ENCODE results near the gene SBK1.
"Not testable (repeated sequence)": the region's sequence is repeated elsewhere in the genome, so short reads cannot be mapped to it uniquely, and the experiment has no call there.

Gene SBK1

DNA sequence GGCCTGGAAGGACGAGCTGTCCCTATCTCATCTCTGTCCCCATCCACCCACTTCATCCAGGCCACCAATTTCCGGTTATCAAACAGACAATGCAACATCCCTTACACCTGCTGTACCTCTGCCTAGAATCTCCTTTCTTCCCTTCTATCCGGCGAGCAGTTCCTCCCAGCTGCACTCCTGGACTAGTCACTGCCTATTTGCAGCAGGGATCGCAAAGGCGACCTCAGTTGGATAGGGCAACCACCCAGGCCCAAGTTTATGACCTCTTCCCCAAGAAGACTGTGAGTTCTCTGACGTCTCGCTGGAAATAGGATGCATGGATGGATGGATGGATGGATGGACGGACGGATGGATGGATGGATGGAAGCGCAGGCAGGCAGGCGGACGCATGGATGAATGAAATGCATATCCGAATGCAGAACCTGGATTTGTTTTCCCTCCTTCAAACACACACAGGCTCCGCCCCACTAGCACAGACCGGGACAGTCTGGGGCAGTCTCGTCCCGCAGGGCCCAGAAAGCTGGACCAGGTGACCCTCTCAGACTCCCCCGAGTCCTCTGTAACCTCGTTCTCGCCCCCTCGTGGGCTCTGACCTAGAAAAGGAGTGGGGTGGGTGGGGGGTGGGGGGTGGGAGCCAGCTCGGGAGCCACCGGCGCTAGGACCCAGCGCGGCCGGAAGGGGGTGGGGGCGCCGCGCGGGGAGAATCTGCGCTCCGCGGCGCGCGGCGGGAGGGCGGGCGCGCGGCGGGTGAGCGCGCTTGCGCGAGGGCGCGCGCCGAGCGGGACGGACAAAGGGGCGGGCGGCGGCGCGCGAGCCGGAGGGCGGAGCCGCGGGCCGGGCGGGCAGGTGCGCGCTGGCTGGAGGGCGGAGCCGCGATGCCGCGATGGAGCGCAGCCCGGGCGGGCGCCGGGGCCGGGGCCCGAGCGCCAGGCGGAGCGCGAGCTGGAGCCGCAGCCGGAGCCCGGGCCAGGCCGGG lies at the start of gene SBK1:
Gene SBK1, plus strand, starts transcription at position 875 of the 976 bp plus-strand sequence. CDS start 24,867 bp downstream, outside the sequence.
- DNase-seq (ENCODE audit: low read depth in 2 of 2), result peak; percentile 77 to 81

DNA sequence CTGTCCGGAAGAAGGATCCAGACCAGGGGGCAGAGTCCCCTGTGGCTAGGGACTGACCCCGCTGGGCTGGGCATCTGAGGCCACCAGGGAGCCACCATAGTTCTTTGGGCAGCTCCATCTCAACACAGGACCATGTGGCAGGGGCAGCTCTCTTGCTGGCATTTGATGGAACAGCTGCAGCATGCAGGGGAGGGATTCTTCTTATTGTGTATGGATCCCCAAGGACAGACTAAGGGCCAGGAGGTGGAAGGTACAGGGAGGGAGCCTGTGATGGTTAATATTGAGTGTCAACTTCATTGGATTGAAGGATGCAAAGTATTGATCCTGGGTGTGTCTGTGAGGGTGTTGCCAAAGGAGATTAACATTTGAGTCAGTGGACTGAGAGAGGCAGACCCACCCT lies 42.8 kb upstream of the SBK1 start:
- DNase-seq (ENCODE audit: low read depth in 2 of 2), result not testable (repeated sequence)

DNA sequence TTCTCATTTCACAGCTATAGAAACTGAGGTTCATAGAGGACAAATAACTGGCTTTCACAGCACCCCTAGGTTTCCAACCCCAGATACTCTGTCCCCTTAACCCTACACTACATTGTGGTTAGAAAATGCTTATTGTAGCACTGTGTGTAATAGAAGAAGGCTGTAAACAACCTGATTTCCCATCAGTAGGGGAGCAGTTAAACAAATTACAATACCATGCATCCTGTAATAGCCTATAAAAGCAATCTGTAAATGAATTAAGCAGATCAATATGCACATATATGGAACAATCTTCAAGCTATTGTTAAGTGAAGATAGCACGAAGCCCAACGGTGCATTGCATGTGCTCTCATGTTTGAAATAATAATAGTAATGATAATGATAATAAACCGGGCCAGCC lies 41.3 kb upstream of the SBK1 start:
- DNase-seq (ENCODE audit: low read depth in 2 of 2), result no peak

DNA sequence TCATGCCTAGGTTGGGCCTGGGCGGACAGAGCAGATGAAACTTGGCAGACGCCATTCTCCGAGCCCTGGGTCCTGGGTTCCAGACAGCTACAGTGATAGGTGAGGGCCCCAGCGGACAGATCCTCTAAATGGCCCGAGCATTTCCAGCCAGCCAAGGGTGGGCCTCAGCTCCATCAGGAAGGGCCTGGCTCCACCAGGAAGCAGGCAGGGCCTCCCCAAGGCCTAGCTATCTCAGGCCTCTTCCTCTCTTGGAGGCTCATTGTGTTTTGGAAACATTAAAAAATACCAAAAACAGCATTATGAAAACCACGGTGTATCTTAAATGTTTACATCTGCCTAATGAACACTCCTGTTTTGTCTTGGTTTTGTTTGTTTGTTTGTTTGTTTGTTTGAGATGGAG lies 38.2 kb upstream of the SBK1 start:
- DNase-seq (ENCODE audit: low read depth in 2 of 2), result no peak

DNA sequence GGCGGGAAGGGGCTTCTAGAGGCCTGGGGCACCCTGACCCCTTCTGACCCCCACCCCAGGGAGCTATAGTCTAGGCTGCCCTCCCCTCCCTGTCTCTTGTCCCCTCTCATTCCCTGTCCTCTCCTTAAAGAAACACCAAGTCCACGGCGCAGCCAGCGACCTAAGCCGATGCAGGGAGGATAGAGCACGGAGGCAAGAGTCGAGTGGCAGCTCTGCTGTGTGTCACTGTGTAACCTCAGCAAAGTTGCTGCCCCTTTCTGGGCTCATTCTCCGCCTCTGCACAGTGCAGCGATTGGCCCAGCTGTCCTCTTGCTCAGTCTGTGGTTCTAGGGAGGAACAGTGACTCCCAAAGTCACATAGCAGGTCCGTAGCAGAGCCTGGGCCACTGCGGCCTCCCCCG lies 36.5 kb upstream of the SBK1 start:
- no peak for DNase-seq (ENCODE audit: low read depth in 2 of 2)

DNA sequence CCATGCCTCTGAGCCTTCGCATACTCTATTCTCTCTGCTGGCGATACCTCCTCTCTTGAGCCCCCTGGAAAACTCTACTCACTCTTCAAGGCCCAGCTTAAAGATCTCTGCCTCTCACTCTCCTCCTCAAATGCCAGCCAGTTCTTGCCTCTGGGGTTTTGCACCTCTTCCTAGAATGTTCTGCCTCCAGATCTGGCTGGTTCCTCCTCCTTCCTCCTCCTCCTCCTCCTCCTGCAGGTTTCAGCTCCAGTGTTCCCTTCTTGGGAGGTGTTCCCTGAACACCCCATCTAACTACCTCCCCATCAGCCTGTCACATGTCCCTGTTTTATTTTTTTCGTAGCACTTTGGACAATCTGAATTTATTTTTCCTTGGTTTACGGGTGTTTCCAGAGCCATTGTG lies 35.1 kb upstream of the SBK1 start:
- no peak for DNase-seq (ENCODE audit: low read depth in 2 of 2)

DNA sequence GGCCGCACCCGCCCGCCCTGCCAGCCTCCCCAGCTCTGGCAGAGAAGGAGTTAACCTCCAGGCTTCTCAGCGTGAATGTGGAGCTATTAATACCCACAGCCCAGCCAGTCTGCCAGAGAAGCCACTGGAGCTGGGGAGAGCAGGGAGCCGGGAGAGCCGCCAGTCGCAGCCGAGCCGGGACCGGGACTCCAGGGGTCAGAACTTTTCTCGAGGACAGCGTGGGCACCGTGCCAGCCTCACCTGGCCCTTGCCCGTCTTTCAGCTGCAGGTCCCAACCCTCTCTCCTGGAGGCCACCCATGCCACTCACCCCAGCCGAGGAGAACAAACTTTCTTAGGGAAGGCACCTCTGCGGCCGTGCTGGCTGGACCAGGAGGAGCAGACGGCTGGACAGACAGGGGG lies 33.8 kb upstream of the SBK1 start:
- DNase-seq (ENCODE audit: low read depth in 2 of 2), result no peak

DNA sequence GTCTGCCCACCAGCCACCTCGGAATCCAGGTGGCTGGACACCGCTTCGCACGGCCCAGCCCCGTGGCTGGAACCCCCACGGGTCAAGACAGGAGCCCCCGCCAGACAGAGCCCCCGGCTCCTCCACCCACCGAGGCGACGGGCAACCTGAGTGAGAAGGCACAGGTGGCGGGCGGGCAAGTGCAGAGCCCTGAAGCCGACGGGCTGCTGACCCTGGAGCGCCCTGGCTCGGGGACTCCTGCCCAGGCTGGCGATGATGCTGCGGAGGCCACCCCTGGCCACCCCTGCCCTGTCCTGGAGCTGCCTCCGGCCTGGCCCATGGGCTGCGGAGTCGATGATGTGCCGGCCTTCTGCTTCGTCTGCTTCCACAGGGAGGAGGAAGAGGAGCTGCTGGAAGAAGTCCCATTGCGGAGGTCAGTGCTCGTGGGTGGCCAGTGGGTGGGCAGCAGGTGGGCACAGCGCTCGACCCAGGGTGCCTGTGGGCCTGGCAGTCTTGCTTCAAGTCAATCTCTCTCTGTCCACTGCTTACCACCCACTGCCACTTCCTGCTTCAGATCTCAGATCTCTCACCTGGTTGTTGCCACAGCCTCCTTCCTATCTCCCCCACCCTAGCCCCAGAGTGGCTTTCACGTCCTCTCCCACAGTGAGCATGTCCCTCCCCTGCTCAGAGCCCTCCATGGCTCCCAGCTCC lies 33.1 kb upstream of the SBK1 start:
- no peak for DNase-seq (ENCODE audit: low read depth in 2 of 2)

DNA sequence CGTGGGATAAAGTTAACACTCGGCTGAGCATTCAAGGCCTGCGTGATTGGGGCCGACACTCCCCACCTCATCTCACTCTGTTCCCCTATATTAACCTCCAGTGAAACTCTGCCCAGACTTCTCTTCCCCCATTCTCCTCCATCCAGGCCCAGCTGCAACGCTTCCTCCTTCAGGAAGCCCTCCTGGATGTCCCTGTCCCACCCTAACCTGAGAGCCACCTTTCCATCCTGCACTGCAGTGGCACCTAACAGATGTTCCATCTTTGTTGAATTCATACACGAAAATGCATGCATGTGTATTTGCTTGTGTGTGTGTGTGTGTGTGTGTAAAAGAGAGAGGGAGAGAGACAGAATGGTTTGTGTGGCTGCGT lies 32.6 kb upstream of the SBK1 start:
- DNase-seq (ENCODE audit: low read depth in 2 of 2), result no peak

DNA sequence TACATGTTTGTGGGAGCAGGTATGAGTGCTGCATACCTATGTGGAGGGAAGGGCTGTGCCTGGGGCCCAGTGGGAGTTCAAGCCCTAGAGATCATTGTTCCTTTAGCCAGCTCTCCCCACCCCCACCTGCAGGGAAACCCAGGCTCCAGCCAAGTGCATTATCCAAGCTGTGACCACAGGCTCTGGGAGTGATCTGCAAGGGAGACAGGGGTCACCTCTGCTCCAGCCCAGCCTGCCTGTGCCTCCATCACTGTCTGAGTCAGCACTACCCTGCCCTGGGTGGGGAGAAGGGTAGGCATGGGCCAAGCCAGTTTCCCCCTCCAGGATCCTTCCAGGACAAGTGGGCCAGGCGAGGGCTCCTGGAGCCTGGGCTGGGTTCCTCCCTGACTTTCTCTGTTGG lies 32.1 kb upstream of the SBK1 start:
- no peak for DNase-seq (ENCODE audit: low read depth in 2 of 2)

DNA sequence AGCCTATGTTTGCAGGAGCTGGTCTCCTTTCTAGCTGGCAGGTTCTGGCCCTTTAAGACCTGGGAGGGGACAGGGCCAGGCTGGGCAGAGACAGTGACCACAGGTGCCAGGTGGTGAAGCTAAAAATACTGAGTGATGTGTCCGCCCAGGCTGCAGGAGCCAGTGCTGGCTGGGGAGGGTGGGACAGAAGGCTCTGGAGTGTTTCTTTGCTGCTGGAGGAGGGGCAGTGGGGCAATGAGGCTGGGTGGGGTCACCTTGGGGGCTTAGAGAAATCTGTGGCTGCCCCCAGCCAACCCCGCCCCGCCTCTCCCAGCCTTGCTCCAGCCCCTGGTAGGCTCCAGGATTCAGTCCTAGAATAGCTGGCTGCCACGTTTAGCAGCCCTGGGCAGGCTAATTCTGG lies 30.4 kb upstream of the SBK1 start:
- no peak for DNase-seq (ENCODE audit: low read depth in 2 of 2)

DNA sequence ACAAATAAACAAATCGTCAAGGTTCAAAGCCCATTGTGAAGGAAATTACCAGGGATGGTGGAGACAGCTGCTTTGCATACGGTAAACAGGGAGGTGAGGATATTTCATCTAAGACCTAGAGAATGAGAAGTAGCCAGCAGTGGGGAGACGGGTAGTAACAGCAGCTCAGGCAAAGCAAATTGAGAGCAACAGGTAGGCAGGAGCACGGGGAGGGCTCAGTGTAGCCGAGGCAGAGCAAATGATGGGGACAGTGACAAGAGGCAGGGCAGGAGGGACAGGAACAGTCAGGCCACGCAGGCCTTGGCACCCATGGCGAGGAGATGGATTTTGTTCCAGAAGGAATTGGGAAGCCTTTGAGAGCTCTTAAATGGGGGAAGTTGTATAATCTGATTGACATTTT lies 29.0 kb upstream of the SBK1 start:
- DNase-seq (ENCODE audit: low read depth in 2 of 2), result no peak

DNA sequence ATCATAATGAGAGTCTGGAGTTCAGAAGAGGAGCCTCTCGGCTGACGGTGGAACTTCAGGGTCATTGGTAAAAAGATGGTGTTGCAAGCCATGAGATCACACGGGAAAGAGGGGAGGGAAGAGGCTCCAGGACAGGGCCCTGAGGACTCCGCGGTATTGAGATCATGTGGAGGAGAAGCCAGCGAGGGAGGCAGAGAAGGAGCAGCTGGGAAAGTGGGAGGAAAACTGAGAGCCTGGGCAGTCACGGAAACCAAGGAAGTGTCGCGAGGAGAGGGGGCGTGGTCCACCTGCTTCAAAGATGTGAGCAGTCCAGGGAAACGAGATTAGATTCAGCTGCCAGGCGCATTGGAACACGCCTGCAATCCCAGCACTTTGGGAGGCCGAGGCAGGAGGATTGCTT lies 27.7 kb upstream of the SBK1 start:
- DNase-seq (ENCODE audit: low read depth in 2 of 2), result no peak

DNA sequence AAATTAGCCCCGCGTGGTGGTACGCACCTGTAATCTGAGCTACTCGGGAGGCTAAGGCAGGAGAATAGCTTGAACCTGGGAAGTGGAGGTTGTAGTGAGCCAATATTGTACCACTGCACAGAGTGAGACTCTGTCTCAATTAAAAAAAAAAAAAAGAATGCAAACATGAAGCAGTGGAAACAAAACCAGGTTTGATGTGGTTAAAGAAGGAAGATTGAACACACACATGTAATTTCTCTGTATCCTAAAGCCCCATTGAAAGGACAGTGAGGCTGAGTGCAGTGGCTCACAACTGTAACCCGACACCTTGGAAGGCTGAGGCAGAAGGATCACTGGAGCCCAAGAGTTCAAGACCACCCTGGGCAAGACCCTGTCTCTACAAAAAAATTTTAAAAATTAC lies 26.5 kb upstream of the SBK1 start:
- no peak for DNase-seq (ENCODE audit: low read depth in 2 of 2)

DNA sequence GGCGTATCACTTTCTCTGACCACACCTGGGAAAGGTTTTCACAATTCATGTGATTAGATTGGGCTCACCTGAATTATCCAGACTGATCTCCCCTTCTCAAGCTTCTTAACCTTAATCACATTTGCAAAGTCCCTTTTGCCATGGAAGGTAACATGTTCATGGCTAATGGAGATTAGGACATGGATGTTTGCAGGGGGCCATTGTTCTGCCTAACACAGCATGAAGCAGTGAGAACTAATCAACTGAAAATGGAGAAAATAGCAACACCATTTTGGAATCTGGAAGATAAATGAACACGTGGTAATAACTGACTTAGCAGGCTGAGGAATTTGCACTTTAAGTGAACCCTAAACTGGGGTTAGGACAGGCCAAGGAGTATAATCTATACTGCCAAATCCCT lies 25.0 kb upstream of the SBK1 start:
- no peak for DNase-seq (ENCODE audit: low read depth in 2 of 2)

DNA sequence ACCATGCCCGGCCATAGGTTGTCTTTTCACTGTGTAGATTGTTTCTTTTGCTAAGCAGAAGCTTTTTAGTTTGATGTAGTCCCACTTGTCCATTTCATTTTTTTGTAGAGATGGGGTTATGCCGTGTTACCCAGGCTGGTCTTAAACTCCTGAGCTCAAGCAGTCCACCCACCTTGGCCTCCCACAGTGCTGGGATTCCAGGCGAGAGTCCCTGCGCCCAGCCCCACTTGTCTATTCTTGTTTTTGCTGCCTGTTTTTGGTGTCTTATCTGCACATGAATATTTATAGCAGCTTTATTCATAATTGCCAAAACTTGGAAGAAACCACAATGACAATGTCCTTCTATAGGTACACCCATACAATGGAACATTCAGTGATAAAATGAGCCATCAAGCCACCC lies 18.8 kb upstream of the SBK1 start:
- DNase-seq (ENCODE audit: low read depth in 2 of 2), result no peak

DNA sequence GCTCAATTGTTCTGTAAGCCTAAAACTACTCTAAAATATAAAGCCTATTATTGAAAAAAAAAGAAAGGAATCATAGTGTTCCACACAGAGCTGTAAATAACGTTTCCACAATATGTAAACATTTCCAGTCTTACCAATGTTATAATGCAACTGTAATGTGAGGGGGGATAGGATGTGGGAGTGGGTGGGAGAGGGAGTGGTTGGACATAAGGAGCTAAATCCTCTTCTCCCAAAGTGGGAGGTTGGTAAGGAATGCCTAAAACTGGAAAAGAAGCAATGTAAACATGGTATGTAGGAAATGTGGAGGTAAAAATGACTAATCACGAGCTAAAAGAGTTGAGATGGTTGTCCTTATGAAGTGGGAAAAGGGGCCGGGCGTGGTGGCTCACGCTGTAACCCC lies 17.6 kb upstream of the SBK1 start:
- no peak for DNase-seq (ENCODE audit: low read depth in 2 of 2)

DNA sequence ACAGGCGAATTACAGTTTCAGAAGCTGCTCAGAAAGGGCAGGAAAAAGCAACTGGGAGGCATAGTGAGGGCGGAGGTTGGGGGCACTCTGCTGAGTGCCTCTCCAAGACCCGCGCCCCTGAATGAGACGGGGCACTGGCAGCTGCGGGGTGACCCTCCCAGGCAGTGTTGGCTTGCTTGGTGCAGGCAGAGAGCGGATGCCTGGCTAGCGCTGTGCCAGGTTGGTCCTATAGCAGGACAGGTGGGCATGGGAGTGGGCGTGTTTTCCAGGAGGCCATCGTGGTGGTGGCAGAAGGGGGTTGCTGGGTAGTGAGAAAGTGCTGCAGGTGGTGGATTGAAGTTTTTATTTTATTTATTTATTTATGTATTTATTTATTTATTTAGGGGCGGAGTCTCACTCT lies 16.0 kb upstream of the SBK1 start:
- no peak for DNase-seq (ENCODE audit: low read depth in 2 of 2)

DNA sequence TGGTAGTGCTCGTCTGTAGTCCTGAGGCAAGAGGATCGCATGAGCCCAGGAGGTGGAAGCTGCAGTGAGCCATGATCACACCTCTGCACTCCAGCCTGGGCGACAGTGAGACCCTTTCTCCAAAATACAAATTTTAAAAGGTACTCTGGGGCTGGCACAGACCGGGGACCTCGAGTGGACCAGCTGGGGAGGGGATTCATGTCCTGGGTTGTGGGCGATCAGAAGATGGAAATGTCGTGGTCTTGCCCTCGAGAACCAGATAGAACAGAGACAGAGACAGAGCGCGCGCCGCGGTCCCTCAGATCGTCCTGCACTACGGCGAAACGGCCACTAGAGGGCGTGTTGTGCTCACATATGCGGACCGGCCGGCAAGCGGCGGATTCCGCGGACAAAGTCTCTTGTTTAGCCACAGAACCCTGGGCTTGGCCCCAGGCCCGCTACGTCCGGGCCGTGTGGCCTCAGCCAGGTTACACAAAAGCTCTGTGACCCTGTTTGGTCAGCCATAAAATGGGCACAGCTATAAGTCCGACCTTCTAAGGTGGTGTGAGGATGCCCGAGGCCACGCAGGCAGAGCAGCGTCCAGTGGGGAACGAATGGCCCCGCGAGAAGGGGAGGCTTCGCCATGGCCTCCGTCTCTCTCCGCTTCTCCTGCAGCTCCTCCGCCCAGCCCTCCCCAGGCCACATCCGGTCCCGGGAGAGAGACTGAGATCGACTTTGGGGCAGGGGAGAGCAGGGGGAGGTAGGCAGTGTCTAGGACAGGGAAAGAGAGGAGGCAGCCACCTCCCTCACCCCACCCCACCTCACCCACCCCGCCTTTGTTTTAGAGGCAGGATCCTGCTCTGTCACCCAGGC lies 14.6 kb upstream of the SBK1 start:
- DNase-seq (ENCODE audit: low read depth in 2 of 2), result peak; percentile 80 to 84

DNA sequence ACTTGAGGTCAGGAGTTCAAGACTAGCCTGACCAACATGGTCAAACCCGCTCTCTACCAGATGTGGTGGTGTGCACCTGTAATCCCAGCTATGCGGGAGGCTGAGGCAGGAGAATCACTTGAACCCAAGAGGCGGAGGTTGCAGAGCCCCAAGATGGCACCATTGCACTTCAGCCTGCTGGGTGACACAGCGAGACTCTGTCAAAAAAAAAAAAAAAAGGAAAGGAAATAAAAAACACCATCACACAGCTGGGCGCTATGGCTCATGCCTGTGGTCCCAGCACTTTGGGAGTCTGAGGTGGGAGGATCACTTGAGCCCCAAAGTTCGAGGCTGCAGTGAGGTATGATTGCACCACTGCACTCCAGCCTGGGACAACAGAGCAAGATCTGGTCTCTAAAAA lies 13.3 kb upstream of the SBK1 start:
- no peak for DNase-seq (ENCODE audit: low read depth in 2 of 2)

DNA sequence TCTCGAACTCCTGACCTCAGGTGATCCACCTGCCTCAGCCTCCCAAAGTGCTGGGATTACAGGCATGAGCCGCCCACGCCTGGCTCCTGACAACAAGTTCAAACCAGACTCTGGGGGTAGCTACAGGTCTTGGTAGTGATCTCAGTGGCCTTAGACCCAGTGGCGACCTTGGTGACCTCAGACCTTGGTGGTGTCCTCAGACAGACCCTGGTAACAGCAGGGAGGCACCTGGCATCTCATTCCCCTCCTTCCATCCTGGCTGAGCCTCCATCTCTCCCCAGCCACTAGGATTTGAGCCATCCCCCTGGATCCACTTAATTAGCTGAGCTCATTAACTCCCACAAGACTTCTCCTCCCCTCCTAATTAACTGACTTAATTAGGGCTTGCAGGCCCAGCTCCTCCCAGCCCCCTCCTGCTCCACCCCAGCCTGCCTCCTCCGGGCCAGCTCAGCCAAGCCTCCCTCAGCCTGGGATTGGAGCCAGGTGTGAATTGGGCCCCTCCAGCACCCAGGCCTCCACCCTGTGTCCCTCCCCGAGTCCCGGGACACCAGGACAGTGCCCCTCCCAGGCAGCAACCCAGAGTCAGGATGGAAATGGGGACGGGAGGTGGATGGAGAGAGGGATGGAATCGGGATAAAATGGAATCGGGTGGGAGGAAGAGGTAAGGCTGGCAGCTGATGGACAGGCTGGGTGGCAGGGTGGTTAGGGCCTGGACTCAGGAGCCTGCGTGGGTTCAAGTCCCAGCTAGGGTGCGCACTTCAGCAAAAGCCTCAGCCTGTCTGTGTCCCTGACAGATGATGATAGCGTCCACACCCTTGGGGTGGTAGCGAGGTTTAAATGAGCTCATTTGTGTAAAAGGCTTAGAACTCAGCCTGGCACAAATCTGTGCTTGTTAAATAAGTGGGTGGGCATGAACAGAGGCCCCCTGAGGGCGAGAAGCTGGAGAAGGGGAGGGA lies 11.2 kb upstream of the SBK1 start:
- no peak for DNase-seq (ENCODE audit: low read depth in 2 of 2)

Measured in stimulated activated CD4-positive, alpha-beta T cell treated with anti-CD3 and anti-CD28 coated beads, Interleukin-1b, Interleukin-23, amount 100 ng/mL, for 4 hours (primary cell).